HCT116 (cell line): ENCODE results near the gene MYH15. TPM values are rescaled to one million over a fixed set of nuclear protein-coding genes. Genes with fewer than 3 reads are reported as not detected.
A peak's percentile ranks its signal among the peaks of the same experiment; 100 is the strongest.

ENCODE experiments used
- ATAC-seq: fragments of 200-7000 bp; cut with Tn5 transposase; 2 replicates; pipeline ENCODE4 v1.9.1; 2020; ENCODE audit warnings: mild to moderate bottlenecking, moderate library complexity
- BruUV-seq: library from RNA; stranded (reverse); fragments of 400-500 nt; replicated peaks from 2 replicates; lab custom pipeline; 2021; lab: Mats Ljungman, UMichigan
- CTCF ChIA-PET: fragments of 300-600 bp; sonication (Branson Sonifier 250); formaldehyde crosslinking; loops from one replicate; lab custom pipeline; 2021; ENCODE audit warnings: antibody characterized with exemption; lab: Charles Lee
- POLR2A ChIA-PET: fragments of 300-600, 350-600 bp; sonication (Branson Sonifier 250); formaldehyde crosslinking; loops from one replicate; lab custom pipeline; 2021; ENCODE audit warnings: antibody characterized with exemption; lab: Charles Lee
- RAD21 ChIA-PET, 2 experiments: fragments of 300-600 bp; sonication (Branson Sonifier 250); formaldehyde crosslinking; loops; one replicate each; lab custom pipeline; 2023; ENCODE audit warnings: low total read pairs in 2 of 2; ENCODE audit not compliant: uncharacterized antibody in 2 of 2, unreplicated experiment in 2 of 2, low non-redundant PET in 1 of 2; lab: Charles Lee
- DNase-seq: peaks from one replicate; pipeline ENCODE4 v3.0.0-alpha.2; 2010; ENCODE audit warnings: low read depth, low spot score
- H2AFZ ChIP-seq: fragments of 200-600 bp; shearing (Covaris generic), sonication (generic); 2 replicates; pipeline ENCODE4 v1.6.1; 2017; ENCODE audit warnings: low read depth, mixed run types, mixed read lengths, antibody characterized with exemption, low read length; ENCODE audit not compliant: poor library complexity, severe bottlenecking
- H3K27ac ChIP-seq: 2 replicates; pipeline ENCODE4 v1.5.1; 2012; ENCODE audit warnings: low read depth, low read length
- H3K27me3 ChIP-seq: fragments of 200-600 bp; sonication (generic); 2 replicates; pipeline ENCODE4 v1.6.1; 2016; ENCODE audit warnings: mixed run types, low read length, mixed read lengths; ENCODE audit not compliant: insufficient read depth
- H3K36me3 ChIP-seq, 2 experiments: fragments of 200-500 bp in 1 of 2; fragments of 200-600 bp in 1 of 2; sonication (Bioruptor generic) in 1 of 2; sonication (generic) in 1 of 2; 2 replicates each; pipeline versions ENCODE4 v1.5.1 to v1.6.1; 2014 to 2016; ENCODE audit warnings: low read length in 2 of 2, inconsistent platforms in 1 of 2, mixed read lengths in 1 of 2, mixed run types in 1 of 2; ENCODE audit not compliant: insufficient read depth in 2 of 2, control insufficient read depth in 1 of 2
- H3K4me1 ChIP-seq, 2 experiments: fragments of 200-600 bp in 1 of 2; sonication (generic) in 1 of 2; 2 replicates each; pipeline versions ENCODE4 v1.5.1 to v1.6.1; 2012 to 2017; ENCODE audit warnings: low read length in 2 of 2, inconsistent platforms in 1 of 2, mild to moderate bottlenecking in 1 of 2, mixed read lengths in 1 of 2, mixed run types in 1 of 2, moderate library complexity in 1 of 2; ENCODE audit not compliant: insufficient read depth in 2 of 2, control insufficient read depth in 1 of 2
- H3K4me2 ChIP-seq: fragments of 200-600 bp; sonication (generic); 2 replicates; pipeline ENCODE4 v1.6.1; 2017; ENCODE audit warnings: mixed run types, low read length, mixed read lengths
- H3K4me3 ChIP-seq, 2 experiments: fragments of 200-600 bp in 1 of 2; sonication (generic) in 1 of 2; replicated peaks in 1 of 2; 2 replicates each; pipeline ENCODE4 v1.5.1; 2011 to 2016; ENCODE audit warnings: low read length in 2 of 2, control low read depth in 1 of 2, low read depth in 1 of 2, mild to moderate bottlenecking in 1 of 2, mixed read lengths in 1 of 2, mixed run types in 1 of 2
- H3K79me2 ChIP-seq: fragments of 200-600 bp; sonication (generic); 2 replicates; pipeline ENCODE4 v1.6.1; 2017; ENCODE audit warnings: mild to moderate bottlenecking, mixed run types, low read length, moderate library complexity, mixed read lengths; ENCODE audit not compliant: insufficient read depth
- H3K9ac ChIP-seq: fragments of 200-600 bp; sonication (generic); 2 replicates; pipeline ENCODE4 v1.6.1; 2016; ENCODE audit warnings: low read length, mixed read lengths
- H3K9me2 ChIP-seq: fragments of 200-600 bp; sonication (generic), shearing (Covaris generic); 2 replicates; pipeline ENCODE4 v1.6.1; 2017; ENCODE audit warnings: mixed run types, mild to moderate bottlenecking, moderate library complexity; ENCODE audit not compliant: insufficient read depth
- H3K9me3 ChIP-seq, 2 experiments: fragments of 200-500 bp in 1 of 2; fragments of 200-600 bp in 1 of 2; sonication (Bioruptor generic) in 1 of 2; sonication (generic) in 1 of 2; 2 replicates each; pipeline ENCODE4 v1.6.1; 2014 to 2017; ENCODE audit warnings: low read length in 2 of 2, mixed read lengths in 2 of 2, inconsistent platforms in 1 of 2, low read depth in 1 of 2, mild to moderate bottlenecking in 1 of 2, mixed run types in 1 of 2, moderate library complexity in 1 of 2; ENCODE audit not compliant: control insufficient read depth in 1 of 2, insufficient read depth in 1 of 2
- H4K20me1 ChIP-seq: fragments of 200-600 bp; sonication (generic), shearing (Covaris generic); 2 replicates; pipeline ENCODE4 v1.6.1; 2017; ENCODE audit warnings: mixed run types, mild to moderate bottlenecking, moderate library complexity; ENCODE audit not compliant: insufficient read depth
- ELF1 ChIP-seq: IDR thresholded peaks from 2 replicates; pipeline ENCODE4 v1.6.1; 2012; ENCODE audit warnings: low read depth, borderline replicate concordance
- JUND ChIP-seq: IDR thresholded peaks from 2 replicates; pipeline ENCODE4 v1.6.1; 2012
- POLR2AphosphoS5 ChIP-seq: IDR thresholded peaks from 2 replicates; pipeline ENCODE4 v1.6.1; 2011; ENCODE audit warnings: mild to moderate bottlenecking, low read depth, low read length, moderate library complexity
- RAD21 ChIP-seq: IDR thresholded peaks from 2 replicates; pipeline ENCODE4 v1.6.1; 2012; ENCODE audit warnings: low read depth, mild to moderate bottlenecking
- SP1 ChIP-seq: IDR thresholded peaks from 2 replicates; pipeline ENCODE4 v1.6.1; 2012; ENCODE audit warnings: low read depth
- SRF ChIP-seq: IDR thresholded peaks from 2 replicates; pipeline ENCODE4 v1.6.1; 2012; ENCODE audit warnings: low read depth
- ZBTB33 ChIP-seq: IDR thresholded peaks from 2 replicates; pipeline ENCODE4 v1.6.1; 2011; ENCODE audit warnings: mild to moderate bottlenecking, low read length, moderate library complexity; ENCODE audit not compliant: insufficient replicate concordance; ENCODE audit errors: extremely low read depth
- intact Hi-C: fragments of 100-400 bp; cut with micrococcal nuclease; formaldehyde crosslinking; loops from 2 replicates; pipeline ENCODE4 v1.10.0; 2022
- total RNA-seq: library from RNA; stranded (reverse); gene quantifications from one replicate; pipeline ENCODE4 v1.2.1, GENCODE V29; 2021; ENCODE audit not compliant: unreplicated experiment
- TF ChIP-seq, protein P1 (sequence below): IDR thresholded peaks from 2 replicates; pipeline ENCODE4 v1.6.1; 2012; ENCODE audit warnings: low read depth
- TF ChIP-seq, protein P2 (sequence below), 3 experiments: fragments of 200-600 bp in 1 of 3; sonication (generic) in 1 of 3; IDR thresholded peaks in 2 of 3; conservative IDR thresholded peaks in 1 of 3; 2 replicates each; pipeline ENCODE4 v1.5.1; 2012 to 2017; ENCODE audit warnings: low read depth in 2 of 3, low read length in 2 of 3, antibody characterized with exemption in 1 of 3, borderline replicate concordance in 1 of 3, control low read depth in 1 of 3, mild to moderate bottlenecking in 1 of 3, mixed read lengths in 1 of 3, mixed run types in 1 of 3, moderate library complexity in 1 of 3; ENCODE audit not compliant: insufficient read depth in 1 of 3
- TF ChIP-seq, protein P3 (sequence below): IDR thresholded peaks from 2 replicates; pipeline ENCODE4 v1.6.1; 2012
- TF ChIP-seq, protein P4 (sequence below): IDR thresholded peaks from 2 replicates; pipeline ENCODE4 v1.6.1; 2012

MYH15 gene
- total RNA-seq, 1 experiment from 2014 or later: 11.2 TPM

DNA sequence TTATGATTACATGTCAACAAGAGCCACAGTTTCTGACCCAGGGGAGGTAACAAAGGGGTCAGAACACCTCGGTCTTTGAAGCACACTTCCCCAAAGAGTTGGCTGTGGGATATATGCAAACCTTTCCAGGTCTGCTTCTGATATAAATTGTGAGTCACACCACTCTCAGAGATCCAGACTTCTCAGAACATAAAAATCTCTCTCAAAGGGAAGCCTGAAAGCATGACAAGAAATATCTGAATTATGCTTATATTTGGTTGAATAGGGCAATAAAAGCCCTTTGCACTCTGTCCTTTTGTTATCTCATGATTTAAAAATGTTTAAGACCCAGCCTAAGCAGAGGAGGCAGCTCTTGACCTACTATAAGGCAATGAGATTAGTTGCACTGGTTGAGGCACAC is 56.8 kb downstream of the MYH15 start:
- POLR2A ChIA-PET: no interaction called here
- CTCF ChIA-PET: no interaction called here
- no peak overlapping the region for H3K4me3 ChIP-seq
- no peak overlapping the region for H2AFZ ChIP-seq
- ATAC-seq (no peak; the same call in 1 of the 2 replicates), DNase-seq (no peak)
- TF ChIP-seq SP1 (0 out of 2 replicates have a peak, but pooled peaks have one; percentile 7), ELF1 (no peak)
- H3K79me2 ChIP-seq: no peaks in the 10 kb centered on the region
- H4K20me1 ChIP-seq: no peaks in the 10 kb centered on the region
- peak overlapping the region; percentile 0; the same call in 1 of the 2 replicates for H3K4me2 ChIP-seq
- H3K36me3 ChIP-seq: peaks cover 0 to 3% of the 10 kb centered on the region in 2 experiments; a peak in 1 of 4 replicates
- no peaks in the 10 kb centered on the region for H3K9me2 ChIP-seq
- peaks cover 0 to 11% of the 10 kb centered on the region in 2 experiments; a peak in 2 of 4 replicates for H3K4me1 ChIP-seq
- no TSS peak for BruUV-seq
- H3K27me3 ChIP-seq: no peaks in the 10 kb centered on the region
- no peaks in the 10 kb centered on the region for H3K9me3 ChIP-seq
- intact Hi-C loops: no loop called here
- RAD21 ChIA-PET: no interaction called here
- H3K9ac ChIP-seq: no peak overlapping the region
- peak overlapping the region; percentile 17; the same call in 1 of the 2 replicates for H3K27ac ChIP-seq

- RAD21 ChIA-PET: interaction anchor here in 1 of 2 experiments (0.5 kb wide), 1 partner anchor 103 kb away, joined by 3 read pairs; no protein-coding TSS in a partner anchor
- H3K4me1 ChIP-seq: peaks cover 0 to 11% of the 10 kb centered on the region in 2 experiments; a peak in 2 of 4 replicates
- no peak for TF ChIP-seq POLR2AphosphoS5
- TF ChIP-seq, protein P1, sequence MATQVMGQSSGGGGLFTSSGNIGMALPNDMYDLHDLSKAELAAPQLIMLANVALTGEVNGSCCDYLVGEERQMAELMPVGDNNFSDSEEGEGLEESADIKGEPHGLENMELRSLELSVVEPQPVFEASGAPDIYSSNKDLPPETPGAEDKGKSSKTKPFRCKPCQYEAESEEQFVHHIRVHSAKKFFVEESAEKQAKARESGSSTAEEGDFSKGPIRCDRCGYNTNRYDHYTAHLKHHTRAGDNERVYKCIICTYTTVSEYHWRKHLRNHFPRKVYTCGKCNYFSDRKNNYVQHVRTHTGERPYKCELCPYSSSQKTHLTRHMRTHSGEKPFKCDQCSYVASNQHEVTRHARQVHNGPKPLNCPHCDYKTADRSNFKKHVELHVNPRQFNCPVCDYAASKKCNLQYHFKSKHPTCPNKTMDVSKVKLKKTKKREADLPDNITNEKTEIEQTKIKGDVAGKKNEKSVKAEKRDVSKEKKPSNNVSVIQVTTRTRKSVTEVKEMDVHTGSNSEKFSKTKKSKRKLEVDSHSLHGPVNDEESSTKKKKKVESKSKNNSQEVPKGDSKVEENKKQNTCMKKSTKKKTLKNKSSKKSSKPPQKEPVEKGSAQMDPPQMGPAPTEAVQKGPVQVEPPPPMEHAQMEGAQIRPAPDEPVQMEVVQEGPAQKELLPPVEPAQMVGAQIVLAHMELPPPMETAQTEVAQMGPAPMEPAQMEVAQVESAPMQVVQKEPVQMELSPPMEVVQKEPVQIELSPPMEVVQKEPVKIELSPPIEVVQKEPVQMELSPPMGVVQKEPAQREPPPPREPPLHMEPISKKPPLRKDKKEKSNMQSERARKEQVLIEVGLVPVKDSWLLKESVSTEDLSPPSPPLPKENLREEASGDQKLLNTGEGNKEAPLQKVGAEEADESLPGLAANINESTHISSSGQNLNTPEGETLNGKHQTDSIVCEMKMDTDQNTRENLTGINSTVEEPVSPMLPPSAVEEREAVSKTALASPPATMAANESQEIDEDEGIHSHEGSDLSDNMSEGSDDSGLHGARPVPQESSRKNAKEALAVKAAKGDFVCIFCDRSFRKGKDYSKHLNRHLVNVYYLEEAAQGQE: no peak
- no peak for TF ChIP-seq ELF1
- TF ChIP-seq, protein P2, sequence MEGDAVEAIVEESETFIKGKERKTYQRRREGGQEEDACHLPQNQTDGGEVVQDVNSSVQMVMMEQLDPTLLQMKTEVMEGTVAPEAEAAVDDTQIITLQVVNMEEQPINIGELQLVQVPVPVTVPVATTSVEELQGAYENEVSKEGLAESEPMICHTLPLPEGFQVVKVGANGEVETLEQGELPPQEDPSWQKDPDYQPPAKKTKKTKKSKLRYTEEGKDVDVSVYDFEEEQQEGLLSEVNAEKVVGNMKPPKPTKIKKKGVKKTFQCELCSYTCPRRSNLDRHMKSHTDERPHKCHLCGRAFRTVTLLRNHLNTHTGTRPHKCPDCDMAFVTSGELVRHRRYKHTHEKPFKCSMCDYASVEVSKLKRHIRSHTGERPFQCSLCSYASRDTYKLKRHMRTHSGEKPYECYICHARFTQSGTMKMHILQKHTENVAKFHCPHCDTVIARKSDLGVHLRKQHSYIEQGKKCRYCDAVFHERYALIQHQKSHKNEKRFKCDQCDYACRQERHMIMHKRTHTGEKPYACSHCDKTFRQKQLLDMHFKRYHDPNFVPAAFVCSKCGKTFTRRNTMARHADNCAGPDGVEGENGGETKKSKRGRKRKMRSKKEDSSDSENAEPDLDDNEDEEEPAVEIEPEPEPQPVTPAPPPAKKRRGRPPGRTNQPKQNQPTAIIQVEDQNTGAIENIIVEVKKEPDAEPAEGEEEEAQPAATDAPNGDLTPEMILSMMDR (IDR thresholded peaks at IDR 0.05 in 2 of 3, conservative IDR thresholded peaks at IDR 0.05 in 1 of 3; ENCODE audit: borderline replicate concordance in 1 of 3, insufficient read depth in 1 of 3, low read depth in 2 of 3, low read length in 2 of 3): no peak
- TF ChIP-seq, protein P3, sequence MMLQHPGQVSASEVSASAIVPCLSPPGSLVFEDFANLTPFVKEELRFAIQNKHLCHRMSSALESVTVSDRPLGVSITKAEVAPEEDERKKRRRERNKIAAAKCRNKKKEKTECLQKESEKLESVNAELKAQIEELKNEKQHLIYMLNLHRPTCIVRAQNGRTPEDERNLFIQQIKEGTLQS: no peak
- TF ChIP-seq, protein P4, sequence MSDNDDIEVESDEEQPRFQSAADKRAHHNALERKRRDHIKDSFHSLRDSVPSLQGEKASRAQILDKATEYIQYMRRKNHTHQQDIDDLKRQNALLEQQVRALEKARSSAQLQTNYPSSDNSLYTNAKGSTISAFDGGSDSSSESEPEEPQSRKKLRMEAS: no peak
- no peak for TF ChIP-seq ZBTB33
- no peak for TF ChIP-seq JUND
- TF ChIP-seq SRF: no peak
- no peak for TF ChIP-seq RAD21
Measured at GRCh38 chr3:108450444-108450843, 60.0 kb downstream of the MYH15 start.

More at GRCh38 chr3:108450444-108450843, 60.0 kb downstream of the MYH15 start:
- no peaks in the 10 kb centered on the region for H3K9me2 ChIP-seq
- H3K4me2 ChIP-seq: no peak overlapping the region
- POLR2A ChIA-PET: no interaction called here
- peaks cover 0 to 3% of the 10 kb centered on the region in 2 experiments; a peak in 1 of 4 replicates for H3K36me3 ChIP-seq
- H3K79me2 ChIP-seq: no peaks in the 10 kb centered on the region
- no peak overlapping the region for H3K9ac ChIP-seq
- no peaks in the 10 kb centered on the region for H3K27me3 ChIP-seq
- no peak for DNase-seq
- H4K20me1 ChIP-seq: no peaks in the 10 kb centered on the region
- no peak overlapping the region for H2AFZ ChIP-seq
- H3K4me3 ChIP-seq: no peak overlapping the region
- intact Hi-C loops: no loop called here
- ATAC-seq: no peak
- H3K9me3 ChIP-seq: peaks cover 5 to 7% of the 10 kb centered on the region in 2 experiments; a peak in 1 of 4 replicates
- CTCF ChIA-PET: no interaction called here
- BruUV-seq: no TSS peak
- no peak overlapping the region for H3K27ac ChIP-seq
